ENCODE data around the gene ACP4. TPM values are rescaled to one million over a fixed set of nuclear protein-coding genes. Genes with fewer than 3 reads are reported as not detected.

Gene ACP4
- total and polyA plus RNA-seq, 5 donors from 2014 or later: not detected

- Mint-ChIP-seq H3K9me3 (no peaks in the 10 kb centered on the region), H3K4me3 (no peak overlapping the region), H3K27me3 (no peaks in the 10 kb centered on the region), H3K36me3 (peaks cover 1% of the 10 kb centered on the region), H3K4me1 (peaks cover 0 to 14% (median 3%) of the 10 kb centered on the region in 4 donors), H3K27ac (no peak overlapping the region)
- Histone ChIP-seq H3K9me3 (ENCODE audit: control insufficient read depth in 2 of 2, low read length in 2 of 2) (no peaks in the 10 kb centered on the region), H3K36me3 (ENCODE audit: control insufficient read depth, insufficient read depth, low read length) (peaks cover 27% of the 10 kb centered on the region), H3K27ac (ENCODE audit: insufficient read depth, low read length, poor library complexity, severe bottlenecking) (no peak overlapping the region), H3K4me1 (ENCODE audit: control insufficient read depth, insufficient read depth, low read length, poor library complexity, severe bottlenecking) (peaks cover 4% of the 10 kb centered on the region), H3K27me3 (ENCODE audit: control insufficient read depth, insufficient read depth, low read length) (no peaks in the 10 kb centered on the region), H3K4me3 (ENCODE audit: low read depth, low read length) (no peak overlapping the region)
- DNase-seq (no peak), ATAC-seq (ENCODE audit: low read depth in 2 of 2) (no peak)
Observed at GRCh38 chr19:50794876-50795663, 4.9 kb downstream of the ACP4 start.

DNA sequence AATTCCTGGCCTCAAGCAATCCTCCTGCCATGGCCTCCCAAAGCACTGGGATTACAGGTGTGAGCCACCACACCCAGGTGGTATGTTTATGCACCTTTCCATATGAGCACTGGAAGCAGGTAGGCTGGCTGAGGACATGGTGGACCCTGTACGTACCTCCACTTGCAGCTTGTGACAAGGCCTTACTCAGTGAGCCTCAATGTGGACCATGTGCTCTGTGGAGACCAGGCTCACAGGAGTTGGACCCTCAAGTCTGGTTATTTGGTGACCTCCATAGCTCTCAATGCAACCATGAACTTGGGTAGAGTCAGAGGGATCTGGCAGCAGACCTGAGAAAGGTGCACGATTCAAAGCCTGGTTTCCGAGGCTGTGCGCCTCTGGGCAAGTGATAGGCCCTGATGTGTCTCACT lies 5.5 kb downstream of the ACP4 start:
- DNase-seq (no peak), ATAC-seq (ENCODE audit: low read depth in 2 of 2) (no peak)
- Histone ChIP-seq H3K9me3 (ENCODE audit: control insufficient read depth in 2 of 2, low read length in 2 of 2) (no peaks in the 10 kb centered on the region), H3K36me3 (ENCODE audit: control insufficient read depth, insufficient read depth, low read length) (peaks cover 27% of the 10 kb centered on the region), H3K27me3 (ENCODE audit: control insufficient read depth, insufficient read depth, low read length) (no peaks in the 10 kb centered on the region), H3K27ac (ENCODE audit: insufficient read depth, low read length, poor library complexity, severe bottlenecking) (no peak overlapping the region), H3K4me3 (ENCODE audit: low read depth, low read length) (no peak overlapping the region), H3K4me1 (ENCODE audit: control insufficient read depth, insufficient read depth, low read length, poor library complexity, severe bottlenecking) (peaks cover 4% of the 10 kb centered on the region)
- Mint-ChIP-seq H3K4me3 (no peak overlapping the region), H3K27me3 (no peaks in the 10 kb centered on the region), H3K36me3 (peaks cover 4% of the 10 kb centered on the region), H3K27ac (no peak overlapping the region), H3K4me1 (peaks cover 0 to 17% (median 4%) of the 10 kb centered on the region in 4 donors), H3K9me3 (no peaks in the 10 kb centered on the region)

- Mint-ChIP-seq H3K4me3 (no peak overlapping the region), H3K27ac (no peak overlapping the region), H3K9me3 (peaks cover 0 to 2% (median 0%) of the 10 kb centered on the region in 7 donors), H3K36me3 (peaks cover 9% of the 10 kb centered on the region), H3K27me3 (no peaks in the 10 kb centered on the region), H3K4me1 (peaks cover 0 to 19% (median 4%) of the 10 kb centered on the region in 4 donors)
- ATAC-seq (ENCODE audit: low read depth in 2 of 2) (no peak), DNase-seq (no peak)
- no peaks in the 10 kb centered on the region for H3K27me3 ChIP-seq (ENCODE audit: control insufficient read depth, insufficient read depth, low read length)
- H3K36me3 ChIP-seq (ENCODE audit: control insufficient read depth, insufficient read depth, low read length): peaks cover 27% of the 10 kb centered on the region
- H3K4me3 ChIP-seq (ENCODE audit: low read depth, low read length): no peak overlapping the region
- peaks cover 4% of the 10 kb centered on the region for H3K4me1 ChIP-seq (ENCODE audit: control insufficient read depth, insufficient read depth, low read length, poor library complexity, severe bottlenecking)
- no peaks in the 10 kb centered on the region for H3K9me3 ChIP-seq (ENCODE audit: control insufficient read depth in 2 of 2, low read length in 2 of 2)
- H3K27ac ChIP-seq (ENCODE audit: insufficient read depth, low read length, poor library complexity, severe bottlenecking): no peak overlapping the region
Observed at GRCh38 chr19:50796128-50796633, 6.0 kb downstream of the ACP4 start.

GRCh38 chr19:50796634-50797428 lies 6.6 kb downstream of the ACP4 start:
- no peak overlapping the region for H3K4me3 ChIP-seq (ENCODE audit: low read depth, low read length)
- Mint-ChIP-seq H3K9me3 (peaks cover 0 to 2% (median 0%) of the 10 kb centered on the region in 7 donors), H3K4me1 (peaks cover 0 to 21% (median 4%) of the 10 kb centered on the region in 4 donors), H3K36me3 (peaks cover 10% of the 10 kb centered on the region), H3K27ac (no peak overlapping the region), H3K4me3 (peak overlapping the region in 1 of 4 donors; percentile 27), H3K27me3 (no peaks in the 10 kb centered on the region)
- ATAC-seq (ENCODE audit: low read depth in 2 of 2) (no peak), DNase-seq (no peak)
- H3K4me1 ChIP-seq (ENCODE audit: control insufficient read depth, insufficient read depth, low read length, poor library complexity, severe bottlenecking): peaks cover 4% of the 10 kb centered on the region
- H3K9me3 ChIP-seq (ENCODE audit: control insufficient read depth in 2 of 2, low read length in 2 of 2): no peaks in the 10 kb centered on the region
- H3K27ac ChIP-seq (ENCODE audit: insufficient read depth, low read length, poor library complexity, severe bottlenecking): no peak overlapping the region
- peaks cover 27% of the 10 kb centered on the region for H3K36me3 ChIP-seq (ENCODE audit: control insufficient read depth, insufficient read depth, low read length)
- H3K27me3 ChIP-seq (ENCODE audit: control insufficient read depth, insufficient read depth, low read length): no peaks in the 10 kb centered on the region

DNA sequence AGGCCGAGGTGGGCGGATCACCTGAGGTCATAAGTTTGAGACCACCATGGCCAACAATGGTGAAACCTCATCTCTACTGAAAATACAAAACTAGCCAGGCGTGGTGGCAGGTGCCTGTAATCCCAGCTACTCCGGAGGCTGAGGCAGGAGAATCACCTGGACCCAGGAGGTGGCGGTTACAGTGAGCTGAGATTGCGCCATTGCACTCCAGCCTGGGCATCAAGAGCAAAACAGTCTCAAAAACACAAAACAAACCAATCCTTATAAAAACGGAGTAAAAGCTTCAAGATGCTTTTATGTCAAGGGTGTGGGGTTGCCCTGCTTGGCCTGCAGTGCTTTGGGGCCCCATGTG lies 7.2 kb downstream of the ACP4 start:
- Histone ChIP-seq H3K4me3 (ENCODE audit: low read depth, low read length) (no peak overlapping the region), H3K9me3 (ENCODE audit: control insufficient read depth in 2 of 2, low read length in 2 of 2) (no peaks in the 10 kb centered on the region), H3K36me3 (ENCODE audit: control insufficient read depth, insufficient read depth, low read length) (peaks cover 27% of the 10 kb centered on the region), H3K4me1 (ENCODE audit: control insufficient read depth, insufficient read depth, low read length, poor library complexity, severe bottlenecking) (peaks cover 4% of the 10 kb centered on the region), H3K27me3 (ENCODE audit: control insufficient read depth, insufficient read depth, low read length) (no peaks in the 10 kb centered on the region), H3K27ac (ENCODE audit: insufficient read depth, low read length, poor library complexity, severe bottlenecking) (no peak overlapping the region)
- no peaks in the 10 kb centered on the region for H3K27me3 Mint-ChIP-seq
- H3K36me3 Mint-ChIP-seq: peaks cover 10% of the 10 kb centered on the region
- H3K27ac Mint-ChIP-seq: no peak overlapping the region
- H3K4me1 Mint-ChIP-seq: peaks cover 0 to 25% (median 4%) of the 10 kb centered on the region in 4 donors
- peaks cover 0 to 2% (median 0%) of the 10 kb centered on the region in 7 donors for H3K9me3 Mint-ChIP-seq
- DNase-seq (no peak), ATAC-seq (ENCODE audit: low read depth in 2 of 2) (no peak)
- H3K4me3 Mint-ChIP-seq: no peak overlapping the region

DNA sequence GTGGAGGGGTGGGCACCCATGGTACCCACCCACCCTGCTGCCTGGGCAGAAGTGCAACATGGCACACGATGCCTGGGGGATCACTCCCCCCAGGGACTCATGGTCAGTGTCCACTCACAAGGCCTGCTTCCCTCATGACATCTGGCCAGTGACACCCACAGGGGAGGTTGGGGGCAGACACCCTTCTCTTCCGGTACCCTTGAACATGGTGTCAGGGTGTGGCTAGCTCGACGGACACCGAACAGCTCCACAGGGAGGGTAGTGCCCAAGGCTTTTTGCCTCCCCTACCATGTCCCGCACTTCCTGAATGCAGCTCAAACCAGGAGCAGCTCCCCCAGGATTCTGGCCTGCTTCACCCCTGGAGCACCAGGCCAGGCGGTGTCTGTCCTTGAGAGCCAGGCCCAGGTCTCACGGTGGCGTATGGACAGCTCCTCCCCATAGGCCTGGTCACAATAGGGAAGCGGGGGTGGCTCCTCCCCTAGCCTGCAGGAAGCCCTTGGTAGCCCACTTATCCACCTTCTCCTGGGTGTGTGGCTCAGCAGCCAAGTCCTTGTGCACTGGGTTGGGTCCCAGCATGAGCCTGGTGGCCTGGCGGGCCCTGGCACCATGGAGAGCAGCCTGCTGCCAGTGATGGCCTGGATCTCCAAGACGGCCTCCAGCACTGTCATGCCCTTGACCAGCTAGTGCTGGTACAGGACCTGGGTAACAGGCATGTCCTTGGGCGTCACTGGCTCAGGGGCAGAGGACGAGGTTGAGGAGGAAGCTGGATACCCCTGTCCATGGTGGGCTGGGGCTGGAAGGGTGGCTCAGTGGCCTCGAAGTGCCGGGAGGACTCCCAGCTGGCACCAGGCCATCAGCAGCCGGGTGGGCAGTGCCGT lies 7.8 kb downstream of the ACP4 start:
- Histone ChIP-seq H3K27me3 (ENCODE audit: control insufficient read depth, insufficient read depth, low read length) (no peaks in the 10 kb centered on the region), H3K27ac (ENCODE audit: insufficient read depth, low read length, poor library complexity, severe bottlenecking) (no peak overlapping the region), H3K9me3 (ENCODE audit: control insufficient read depth in 2 of 2, low read length in 2 of 2) (no peaks in the 10 kb centered on the region), H3K4me1 (ENCODE audit: control insufficient read depth, insufficient read depth, low read length, poor library complexity, severe bottlenecking) (peaks cover 8% of the 10 kb centered on the region), H3K4me3 (ENCODE audit: low read depth, low read length) (no peak overlapping the region), H3K36me3 (ENCODE audit: control insufficient read depth, insufficient read depth, low read length) (peaks cover 27% of the 10 kb centered on the region)
- H3K4me3 Mint-ChIP-seq: no peak overlapping the region
- peaks cover 0 to 2% (median 0%) of the 10 kb centered on the region in 7 donors for H3K9me3 Mint-ChIP-seq
- no peaks in the 10 kb centered on the region for H3K27me3 Mint-ChIP-seq
- ATAC-seq (ENCODE audit: low read depth in 2 of 2) (no peak), DNase-seq (no peak)
- peaks cover 10% of the 10 kb centered on the region for H3K36me3 Mint-ChIP-seq
- H3K27ac Mint-ChIP-seq: no peak overlapping the region
- peaks cover 0 to 31% (median 8%) of the 10 kb centered on the region in 4 donors for H3K4me1 Mint-ChIP-seq
